ENCODE results near the gene MAD1L1. TPM values are rescaled to one million over a fixed set of nuclear protein-coding genes. Genes with fewer than 3 reads are reported as not detected.

Gene MAD1L1
- total and polyA plus RNA-seq, 2 of the 8 experiments (the other 6 are each of a cell fraction or from before 2014, with no cell fraction given) = 40.4 to 44.6 TPM

GRCh38 chr7:2255145-2256139, 22.7 kb upstream of the MAD1L1 start:
- H4K91ac ChIP-seq (replicated peaks; ENCODE audit: insufficient read length, low read length) = no peak overlapping the region
- H3K36me3 ChIP-seq (ENCODE audit: control insufficient read depth in 2 of 4, insufficient read depth in 4 of 4, low read length in 3 of 4) = peaks cover 0 to 14% (median 0%) of the 10 kb centered on the region in 4 experiments; a peak in 5 of 8 replicates
- no peaks in the 10 kb centered on the region for H3K4me1 ChIP-seq (replicated peaks in 1 of 4; ENCODE audit: control insufficient read depth in 3 of 4, insufficient read depth in 4 of 4, low read length in 3 of 4)
- POLR2A ChIA-PET (ENCODE audit: partially characterized antibody) = interaction anchor here (0.7 to 3.1 kb wide), 7 partner anchors 14 to 99 kb away, joined by 3 to 11 read pairs (median 5); partner anchors contain the start of genes EIF3B, MAD1L1, MRM2 and NUDT1
- 91% methylated on average over 32 of the region's 33 CpGs; no CpG with 5 or more reads in 1 of the 2 experiments for whole genome bisulfite sequencing, 2 experiments (ENCODE audit: extremely low coverage in 1 of 2, insufficient coverage in 1 of 2, insufficient read length in 1 of 2, insufficient replicate concordance in 2 of 2, low coverage in 1 of 2, low lambda C conversion rate in 2 of 2, missing lambda C conversion rate in 1 of 2)
- DNase-seq (ENCODE audit: low read depth in 1 of 2, low spot score in 2 of 2) = no peak
- no peak for TF ChIP-seq JUND (IDR thresholded peaks at IDR 0.05; ENCODE audit: low read length)
- no peak for TF ChIP-seq RFX5 (IDR thresholded peaks at IDR 0.05; ENCODE audit: borderline replicate concordance, low read depth, low read length)
- TF ChIP-seq SAP30 (IDR thresholded peaks at IDR 0.05; ENCODE audit: insufficient read depth, insufficient replicate concordance, low read length) = no peak
- no peak for TF ChIP-seq MAFK (IDR thresholded peaks at IDR 0.05; ENCODE audit: low read depth, low read length)
- CTCF ChIA-PET (ENCODE audit: partially characterized antibody) = interaction anchor here (1.4 to 2.1 kb wide), 2 partner anchors 19 to 92 kb away, joined by 4 to 9 read pairs; no protein-coding TSS in a partner anchor
- no peak overlapping the region for H2BK20ac ChIP-seq (ENCODE audit: low read length)
- H3K79me2 ChIP-seq (ENCODE audit: control insufficient read depth in 1 of 2, insufficient read depth in 2 of 2, low read length in 2 of 2) = no peaks in the 10 kb centered on the region
- FAIRE-seq = no peak
- peak overlapping the region; percentile 49; the same call in 1 of the 2 replicates for H2BK5ac ChIP-seq (ENCODE audit: low read depth, low read length)
- H3K27ac ChIP-seq (ENCODE audit: low read depth, low read length) = no peak overlapping the region
- no peak overlapping the region for H3K18ac ChIP-seq (ENCODE audit: extremely low read depth, low read length)
- no peak overlapping the region; the same call in 1 of the 2 replicates for H2BK15ac ChIP-seq (ENCODE audit: low read length)
- no peak overlapping the region; the same call in 1 of the 2 replicates for H4K8ac ChIP-seq (ENCODE audit: extremely low read depth, insufficient read depth, low read length)
- H3K27me3 ChIP-seq (replicated peaks in 1 of 4; ENCODE audit: control insufficient read depth in 3 of 4, extremely low read depth in 1 of 4, insufficient read depth in 3 of 4, low read length in 3 of 4) = no peaks in the 10 kb centered on the region
- H2BK120ac ChIP-seq (replicated peaks; ENCODE audit: low read depth, low read length) = no peak overlapping the region
- no peak overlapping the region for H3K4me3 ChIP-seq (ENCODE audit: extremely low read depth in 1 of 4, insufficient read depth in 2 of 4, low read depth in 3 of 4, low read length in 4 of 4)
- no peaks in the 10 kb centered on the region for H3K23me2 ChIP-seq (ENCODE audit: low read depth, low read length)
- H3K9me3 ChIP-seq (ENCODE audit: insufficient read depth in 2 of 2, low read depth in 1 of 2, low read length in 1 of 2) = no peaks in the 10 kb centered on the region
- H2AFZ ChIP-seq (ENCODE audit: low read length) = no peak overlapping the region
- no peaks in the 10 kb centered on the region for H3K79me1 ChIP-seq (ENCODE audit: low read depth, low read length)
- no peak overlapping the region for H3K4me2 ChIP-seq (ENCODE audit: insufficient read depth in 1 of 2, low read depth in 2 of 2, low read length in 2 of 2)
- H4K5ac ChIP-seq (ENCODE audit: insufficient read length, low read depth, low read length) = no peak overlapping the region
- H2BK12ac ChIP-seq (ENCODE audit: low read depth, low read length) = no peak overlapping the region
- H3K4ac ChIP-seq (replicated peaks; ENCODE audit: insufficient read length, low read depth, low read length) = no peak overlapping the region
- no peak overlapping the region for H3K14ac ChIP-seq (ENCODE audit: insufficient read length)
- no peak overlapping the region for H3K23ac ChIP-seq (ENCODE audit: insufficient read length)
- H3K56ac ChIP-seq (replicated peaks; ENCODE audit: insufficient read length, low read depth, low read length) = no peak overlapping the region
- no peak overlapping the region for H3K9ac ChIP-seq (replicated peaks in 1 of 4; ENCODE audit: extremely low read depth in 1 of 4, low read depth in 3 of 4, low read length in 3 of 4)
- peaks cover 0 to 9% of the 10 kb centered on the region in 2 experiments for H4K20me1 ChIP-seq (replicated peaks in 1 of 2; ENCODE audit: control insufficient read depth in 1 of 2, insufficient read depth in 2 of 2, low read length in 2 of 2)
- H2AK5ac ChIP-seq (ENCODE audit: low read depth, low read length) = no peak overlapping the region
